Nephron progenitor cell (in vitro differentiated cells): ENCODE results near the gene TTLL6.
"Not testable (repeated sequence)": the region's sequence is repeated elsewhere in the genome, so short reads cannot be mapped to it uniquely, and the experiment has no call there.

Source experiments
- DNase-seq: peaks from one replicate; pipeline ENCODE4 v3.0.0; 2021
- H3K27ac Mint-ChIP-seq: 2 replicates; pipeline ENCODE4 v1.8.0; 2021; ENCODE audit warnings: mild to moderate bottlenecking, moderate library complexity, mixed read lengths
- H3K27me3 Mint-ChIP-seq: 2 replicates; pipeline ENCODE4 v1.8.0; 2021; ENCODE audit warnings: mild to moderate bottlenecking, low read depth, mixed read lengths; ENCODE audit not compliant: poor library complexity
- H3K36me3 Mint-ChIP-seq: 2 replicates; pipeline ENCODE4 v1.8.0; 2021; ENCODE audit warnings: low read depth, mixed read lengths
- H3K4me1 Mint-ChIP-seq: 2 replicates; pipeline ENCODE4 v1.8.0; 2021; ENCODE audit warnings: mixed read lengths
- H3K4me3 Mint-ChIP-seq: 2 replicates; pipeline ENCODE4 v1.8.0; 2021; ENCODE audit warnings: mild to moderate bottlenecking, moderate library complexity, mixed read lengths
- H3K9me3 Mint-ChIP-seq: 2 replicates; pipeline ENCODE4 v1.8.0; 2021; ENCODE audit warnings: mild to moderate bottlenecking, moderate library complexity, mixed read lengths
- TF ChIP-seq, protein P1 (sequence below): fragments of 200-600 bp; sonication (generic); IDR thresholded peaks from 2 replicates; pipeline ENCODE4 v1.5.0; 2021; ENCODE audit warnings: antibody characterized with exemption

The TTLL6 gene

DNA sequence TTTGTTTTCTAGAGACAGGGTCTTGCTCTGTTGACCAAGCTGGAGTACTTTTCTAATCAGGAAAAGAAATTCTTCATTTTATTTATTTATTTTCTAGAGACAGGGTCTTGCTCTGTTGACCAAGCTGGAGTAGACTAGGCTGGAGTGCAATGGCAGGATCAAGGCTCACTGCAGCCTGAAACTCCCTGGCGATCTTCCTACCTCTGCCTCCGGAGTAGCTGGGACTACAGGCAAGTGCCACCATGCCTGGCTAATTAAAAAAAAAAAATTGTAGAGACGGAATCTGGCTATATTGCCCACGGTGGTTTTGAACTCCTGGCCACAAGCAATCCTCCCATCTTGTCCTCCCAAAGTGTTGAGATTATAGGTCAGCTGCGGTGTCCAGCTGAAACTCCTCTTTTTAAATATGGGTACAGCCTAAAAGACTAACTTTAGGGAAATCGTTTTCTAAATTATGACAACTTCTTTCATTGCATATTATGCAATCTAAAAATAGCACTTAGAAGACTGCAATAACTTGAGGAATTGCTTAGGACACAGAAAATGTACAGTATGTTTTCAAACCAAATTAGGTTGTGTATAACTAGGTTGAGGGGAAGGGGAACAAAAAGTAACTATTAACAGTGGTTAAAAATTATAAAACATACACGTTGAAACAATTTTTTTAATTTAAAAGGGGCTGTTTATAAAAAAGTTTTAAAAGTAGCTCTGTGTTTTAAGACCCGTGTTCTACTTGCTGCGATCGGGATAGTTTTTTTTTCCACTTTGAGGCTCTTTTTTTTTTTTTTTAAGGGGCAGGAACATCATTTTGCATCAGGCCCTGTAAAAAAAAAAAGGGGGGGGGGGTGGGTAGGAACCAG is 99.4 kb downstream of the TTLL6 start:
- Mint-ChIP-seq H3K36me3 (no peaks in the 10 kb centered on the region), H3K27ac (no peak overlapping the region), H3K4me3 (peak overlapping the region; percentile 38), H3K9me3 (no peaks in the 10 kb centered on the region), H3K4me1 (peaks cover 31% of the 10 kb centered on the region), H3K27me3 (peaks cover 85% of the 10 kb centered on the region)
- TF ChIP-seq, protein P1, sequence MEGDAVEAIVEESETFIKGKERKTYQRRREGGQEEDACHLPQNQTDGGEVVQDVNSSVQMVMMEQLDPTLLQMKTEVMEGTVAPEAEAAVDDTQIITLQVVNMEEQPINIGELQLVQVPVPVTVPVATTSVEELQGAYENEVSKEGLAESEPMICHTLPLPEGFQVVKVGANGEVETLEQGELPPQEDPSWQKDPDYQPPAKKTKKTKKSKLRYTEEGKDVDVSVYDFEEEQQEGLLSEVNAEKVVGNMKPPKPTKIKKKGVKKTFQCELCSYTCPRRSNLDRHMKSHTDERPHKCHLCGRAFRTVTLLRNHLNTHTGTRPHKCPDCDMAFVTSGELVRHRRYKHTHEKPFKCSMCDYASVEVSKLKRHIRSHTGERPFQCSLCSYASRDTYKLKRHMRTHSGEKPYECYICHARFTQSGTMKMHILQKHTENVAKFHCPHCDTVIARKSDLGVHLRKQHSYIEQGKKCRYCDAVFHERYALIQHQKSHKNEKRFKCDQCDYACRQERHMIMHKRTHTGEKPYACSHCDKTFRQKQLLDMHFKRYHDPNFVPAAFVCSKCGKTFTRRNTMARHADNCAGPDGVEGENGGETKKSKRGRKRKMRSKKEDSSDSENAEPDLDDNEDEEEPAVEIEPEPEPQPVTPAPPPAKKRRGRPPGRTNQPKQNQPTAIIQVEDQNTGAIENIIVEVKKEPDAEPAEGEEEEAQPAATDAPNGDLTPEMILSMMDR: no peak
- DNase-seq: no peak

DNA sequence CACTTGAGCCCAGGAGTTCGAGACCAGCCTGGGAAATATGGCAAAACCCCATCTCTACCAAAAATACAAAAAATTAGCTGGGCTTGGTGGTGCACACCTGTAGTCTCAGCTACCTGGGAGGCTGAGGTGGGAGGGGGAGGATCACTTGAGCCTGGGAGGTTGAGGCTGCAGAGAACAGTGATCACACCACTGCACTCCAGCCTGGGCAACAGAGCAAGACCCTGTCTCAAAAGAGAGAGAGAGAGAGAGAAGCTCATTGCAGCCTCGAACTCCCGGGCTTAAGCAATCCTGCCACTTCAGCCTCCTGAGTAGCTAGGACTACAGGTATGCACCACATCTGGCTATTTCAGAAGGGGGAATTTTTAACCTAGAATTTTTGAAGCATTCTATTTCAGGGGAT is 100.5 kb downstream of the TTLL6 start:
- H3K4me3 Mint-ChIP-seq, H3K36me3 Mint-ChIP-seq, H3K27ac Mint-ChIP-seq, DNase-seq, H3K9me3 Mint-ChIP-seq: not testable (repeated sequence)
- peaks cover 32% of the 10 kb centered on the region for H3K4me1 Mint-ChIP-seq
- H3K27me3 Mint-ChIP-seq: peaks cover 74% of the 10 kb centered on the region

DNA sequence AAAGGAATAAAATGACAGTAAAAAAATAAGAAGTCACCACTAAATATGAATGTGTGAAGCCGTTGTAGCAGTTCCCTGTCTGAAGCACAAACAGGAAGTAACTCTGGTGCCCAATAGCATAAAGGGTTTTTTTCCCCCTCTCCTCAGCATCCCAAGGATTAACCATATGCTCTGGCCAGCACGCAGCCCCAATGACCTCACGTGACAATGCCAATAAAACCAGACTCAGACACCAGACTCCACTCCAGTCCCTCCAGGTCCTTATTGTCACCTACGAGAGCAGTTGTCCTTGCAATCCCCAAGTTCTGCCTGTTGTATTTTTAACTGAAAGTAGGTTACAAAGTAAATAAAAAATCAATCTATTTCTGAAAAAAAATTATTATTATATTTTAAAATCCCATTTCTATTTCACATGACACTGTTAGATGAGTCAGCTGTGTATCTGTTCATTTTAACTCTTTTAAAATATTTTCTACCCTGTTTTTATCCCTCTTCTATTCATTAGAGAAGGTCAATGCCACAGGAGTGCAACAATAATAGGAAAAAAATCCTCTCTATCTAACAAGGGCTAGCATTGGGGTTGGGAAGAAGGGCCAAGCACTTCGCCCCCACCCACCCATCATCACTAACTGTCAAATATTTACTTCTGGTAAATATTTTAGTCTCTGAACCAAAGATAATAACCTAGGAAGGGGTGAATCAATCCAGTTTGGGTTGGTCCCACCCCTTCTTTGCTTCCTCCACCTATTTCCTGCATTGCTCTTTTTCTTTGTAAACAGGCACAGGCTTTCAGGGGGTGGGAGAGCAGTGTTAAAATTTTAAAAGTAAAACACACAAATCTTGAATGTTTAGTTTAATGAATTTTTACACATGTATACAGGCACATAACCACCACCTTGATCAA is 101.3 kb downstream of the TTLL6 start:
- H3K27me3 Mint-ChIP-seq: peaks cover 74% of the 10 kb centered on the region

More for the DNA sequence above, 101.3 kb downstream of the TTLL6 start:
- Mint-ChIP-seq H3K4me1 (peaks cover 32% of the 10 kb centered on the region), H3K27ac (no peak overlapping the region), H3K36me3 (no peaks in the 10 kb centered on the region), H3K9me3 (no peaks in the 10 kb centered on the region), H3K4me3 (no peak overlapping the region)
- DNase-seq: no peak
- TF ChIP-seq, protein P1: no peak
